HG02763 (cell line): Measurements from ENCODE around the gene IL11.
"Not testable (repeated sequence)": the region's sequence is repeated elsewhere in the genome, so short reads cannot be mapped to it uniquely, and the experiment has no call there.

Experiments
- ATAC-seq: cut with Tn5 transposase; IDR thresholded peaks from one replicate; pipeline ENCODE4 v1.9.1; 2021; ENCODE audit warnings: mild to moderate bottlenecking, moderate library complexity; ENCODE audit not compliant: unreplicated experiment

The IL11 gene

GRCh38 chr19:55336101-55336500, 34.2 kb downstream of the IL11 start:
- no peak for ATAC-seq

DNA sequence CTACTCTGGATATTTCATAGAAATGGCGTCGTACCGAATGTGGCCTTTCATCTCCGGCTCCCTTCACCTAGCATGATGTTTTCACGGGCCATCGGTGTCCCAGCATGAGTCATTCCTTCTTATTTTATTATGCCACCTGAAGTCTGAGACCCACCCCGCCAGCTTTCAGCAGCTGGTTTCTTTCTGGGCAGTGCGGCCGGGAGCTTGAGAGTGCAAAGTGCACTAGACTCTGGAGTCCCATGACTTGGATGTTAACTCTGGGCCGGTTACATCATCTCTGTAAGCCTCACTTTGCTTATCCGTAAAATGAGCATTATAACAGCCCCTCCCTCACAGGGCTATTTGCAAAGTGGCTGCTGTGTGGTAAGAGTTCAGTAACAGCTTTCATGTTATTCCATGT, 36.4 kb downstream of the IL11 start:
- no peak for ATAC-seq

DNA sequence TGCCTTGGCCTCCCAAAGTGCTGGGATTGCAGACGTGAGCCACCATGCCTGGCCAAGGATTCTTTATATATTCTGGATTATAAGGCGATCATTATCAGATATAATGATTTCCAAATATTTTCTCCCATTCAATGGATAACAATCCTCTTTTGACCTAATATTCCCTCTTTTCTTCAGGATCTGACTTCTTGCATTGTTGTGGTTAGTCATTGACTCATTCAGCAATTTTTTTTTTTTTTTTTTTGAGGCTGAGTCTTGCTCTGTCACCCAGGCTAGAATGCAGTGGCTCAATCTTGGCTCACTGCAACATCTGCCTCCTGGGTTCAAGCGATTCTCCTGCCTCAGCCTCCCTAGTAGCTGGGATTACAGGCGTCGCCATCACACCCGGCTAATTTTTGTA, 40.5 kb downstream of the IL11 start:
- not testable (repeated sequence) for ATAC-seq

- ATAC-seq: not testable (repeated sequence)
Measured at GRCh38 chr19:55328774-55329318, 41.4 kb downstream of the IL11 start.

- no peak for ATAC-seq
Measured at GRCh38 chr19:55325172-55325571, 45.1 kb downstream of the IL11 start, which contains the start of gene TMEM150B. TSS of gene TMEM150B (minus strand) at chr19:55325341. CDS start at chr19:55321036, 4,305 bp downstream.

DNA sequence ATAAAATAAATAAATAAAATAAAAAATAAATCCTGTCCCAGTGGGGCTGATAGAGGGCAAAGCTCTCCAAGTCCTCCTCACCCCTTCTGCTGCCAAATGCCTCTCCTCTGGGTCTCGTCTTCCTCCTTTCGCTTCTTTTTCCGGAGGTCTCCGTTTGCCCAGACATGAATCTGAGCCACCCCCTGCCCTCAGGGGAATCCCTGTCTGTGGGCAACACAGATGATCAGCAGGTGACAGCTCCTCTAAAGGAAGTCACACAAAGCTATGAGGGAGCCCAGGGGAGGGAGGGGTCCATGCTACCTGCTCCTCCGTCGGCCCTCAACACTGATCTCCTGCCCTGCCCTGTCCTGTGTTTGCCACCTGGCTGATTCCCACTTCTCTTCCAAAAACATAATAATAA, 45.6 kb downstream of the IL11 start:
- ATAC-seq: no peak

- ATAC-seq: no peak
Measured at GRCh38 chr19:55322204-55322885, 47.9 kb downstream of the IL11 start.

- no peak for ATAC-seq
Measured at GRCh38 chr19:55321466-55322137, 48.7 kb downstream of the IL11 start.

- no peak for ATAC-seq
Measured at GRCh38 chr19:55320844-55321419, 49.3 kb downstream of the IL11 start.

GRCh38 chr19:55319785-55320184, 50.5 kb downstream of the IL11 start:
- no peak for ATAC-seq

DNA sequence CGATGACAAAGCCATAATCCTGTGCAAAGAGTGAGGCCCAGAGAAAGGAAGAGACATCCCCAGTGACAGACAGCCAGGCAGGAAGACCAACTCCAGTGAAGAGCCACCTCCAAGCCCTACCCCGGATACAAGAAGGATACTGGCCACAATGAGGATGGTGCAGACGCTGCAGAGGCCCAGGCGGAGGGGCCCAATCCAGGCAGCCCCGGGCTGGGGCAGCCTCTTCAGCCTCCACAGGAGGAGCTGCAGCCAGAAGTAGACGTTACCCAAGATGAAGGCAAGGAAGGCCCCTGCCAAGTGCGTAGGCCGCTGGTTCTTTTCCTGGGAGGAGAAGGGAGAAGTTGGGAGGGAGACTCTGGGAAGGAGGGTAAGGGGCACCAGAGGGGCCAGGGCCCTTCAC, 53.6 kb downstream of the IL11 start:
- no peak for ATAC-seq

DNA sequence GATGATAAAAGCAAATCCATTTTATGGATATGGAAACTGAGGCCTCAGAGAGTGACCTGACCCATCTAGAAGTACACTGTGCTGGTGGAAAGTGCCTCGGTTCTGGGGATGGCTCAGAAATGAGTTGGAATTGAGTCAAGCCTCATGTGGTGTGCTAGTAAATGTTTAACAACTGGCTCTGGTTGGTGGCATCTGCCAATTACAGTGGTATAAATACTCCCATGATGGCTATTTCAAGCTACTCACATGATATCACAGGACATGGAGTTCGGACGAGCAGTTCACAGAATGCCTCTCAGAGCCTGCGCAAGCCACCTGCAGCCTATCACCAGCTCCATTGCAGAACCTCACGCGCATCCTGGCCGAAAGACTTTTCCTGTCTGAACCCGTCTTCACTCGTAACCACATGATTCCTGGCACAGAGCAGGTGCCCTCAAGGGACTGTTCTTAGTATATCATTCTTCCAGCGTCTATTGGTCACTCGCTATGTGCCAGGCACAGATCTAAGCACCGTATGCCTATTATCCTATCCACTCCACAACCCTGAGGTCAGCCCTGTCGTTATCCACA, 54.2 kb downstream of the IL11 start:
- no peak for ATAC-seq

GRCh38 chr19:55314396-55314795, 55.9 kb downstream of the IL11 start:
- no peak for ATAC-seq
